ENCODE measurements around the gene TEX101. TPM values are rescaled to one million over a fixed set of nuclear protein-coding genes. Genes with fewer than 3 reads are reported as not detected.

TEX101 gene
- total RNA-seq, 1 experiment from 2014 or later = not detected

- no peak overlapping the region for H2AFZ ChIP-seq (ENCODE audit: low read length)
- no peak overlapping the region for H3K14ac ChIP-seq (ENCODE audit: insufficient read depth, low read length)
- H2BK120ac ChIP-seq (ENCODE audit: low read depth, low read length, poor library complexity, severe bottlenecking) = no peak overlapping the region
- no peak overlapping the region for H2BK20ac ChIP-seq (ENCODE audit: low read depth, low read length, poor library complexity, severe bottlenecking)
- Mint-ChIP-seq H3K27ac (peak overlapping the region in 1 of 3 experiments; percentile 14; a peak in 2 of 7 replicates), H3K4me3 (no peak overlapping the region), H3K4me1 (peaks cover 10 to 23% of the 10 kb centered on the region in 2 experiments; a peak in 3 of 4 replicates), H3K36me3 (ENCODE audit: insufficient read depth in 1 of 3, low read depth in 3 of 3) (peaks cover 0 to 11% (median 0%) of the 10 kb centered on the region in 3 experiments; a peak in 3 of 7 replicates), H3K9me3 (peaks cover 14 to 42% of the 10 kb centered on the region in 2 experiments), H3K27me3 (ENCODE audit: low read depth) (no peaks in the 10 kb centered on the region; the same call in 1 of the 2 replicates)
- H3K79me1 ChIP-seq (ENCODE audit: insufficient read depth, low read depth, low read length, poor library complexity, severe bottlenecking) = no peaks in the 10 kb centered on the region
- H3K4me2 ChIP-seq (ENCODE audit: insufficient read depth, insufficient read length, low read length) = no peak overlapping the region
- no peak overlapping the region for H3K18ac ChIP-seq (ENCODE audit: insufficient read length, low read depth, low read length)
- no peak overlapping the region for H3K27ac ChIP-seq (ENCODE audit: insufficient read length, low read depth, low read length)
- H3K56ac ChIP-seq (ENCODE audit: insufficient read length, low read depth, low read length) = no peak overlapping the region
- no peaks in the 10 kb centered on the region for H3K79me2 ChIP-seq (ENCODE audit: insufficient read depth, low read length)
- H3K9ac ChIP-seq (ENCODE audit: extremely low read depth, insufficient read length, low read length) = no peak overlapping the region
- no peak overlapping the region for H4K5ac ChIP-seq (ENCODE audit: insufficient read length, low read depth, low read length)
- H3K27me3 ChIP-seq (ENCODE audit: insufficient read depth, low read length) = no peaks in the 10 kb centered on the region
- H3K4ac ChIP-seq (ENCODE audit: low read depth, low read length) = no peak overlapping the region
- H3K23ac ChIP-seq (ENCODE audit: insufficient read length, low read depth, low read length) = no peak overlapping the region
- no peak for TF ChIP-seq CTCF (conservative IDR thresholded peaks at IDR 0.05)
- H2BK12ac ChIP-seq (ENCODE audit: insufficient read length, low read depth, low read length) = no peak overlapping the region
- no peaks in the 10 kb centered on the region for H4K20me1 ChIP-seq (ENCODE audit: control insufficient read depth, insufficient read depth, insufficient read length)
- no peak overlapping the region for H2BK15ac ChIP-seq (ENCODE audit: low read depth, low read length)
- H4K91ac ChIP-seq (ENCODE audit: insufficient read length, low read depth, low read length) = no peak overlapping the region
- WGBS (ENCODE audit: extremely low coverage, insufficient read length, low lambda C conversion rate) = no CpG with 5 or more reads among the region's 6 CpGs
- H3K4me1 ChIP-seq (ENCODE audit: insufficient read depth, low read length) = peaks cover 3% of the 10 kb centered on the region; the same call in 1 of the 2 replicates
- H2AK5ac ChIP-seq (ENCODE audit: insufficient read length, low read length) = no peak overlapping the region
- H3K9me3 ChIP-seq (ENCODE audit: control insufficient read depth, low read depth, low read length) = no peaks in the 10 kb centered on the region
- no peak overlapping the region for H3T11ph ChIP-seq (ENCODE audit: low read length)
- H3K23me2 ChIP-seq (ENCODE audit: insufficient read length, low read depth, low read length, poor library complexity, severe bottlenecking) = no peaks in the 10 kb centered on the region
- no peak for DNase-seq
- no peak overlapping the region for H4K8ac ChIP-seq (replicated peaks; ENCODE audit: insufficient read length, low read depth, low read length)
- no peak overlapping the region for H2BK5ac ChIP-seq (ENCODE audit: insufficient read length, low read length)
Observed at GRCh38 chr19:43420954-43421353, 6.3 kb downstream of the TEX101 start.

Measured in H9 (cell line).